ENCODE measurements around the gene EWSR1. TPM values are rescaled to one million over a fixed set of nuclear protein-coding genes. Genes with fewer than 3 reads are reported as not detected.

EWSR1 gene
- polyA plus RNA-seq, 1 donor: 276 TPM

- H3K27ac ChIP-seq (ENCODE audit: low read length): no peak overlapping the region
- no peaks in the 10 kb centered on the region for H3K27me3 ChIP-seq (ENCODE audit: control insufficient read depth, insufficient read depth, low read length)
- H3K4me1 ChIP-seq (ENCODE audit: control insufficient read depth, insufficient read depth, low read length): peaks cover 6% of the 10 kb centered on the region
- H3K36me3 ChIP-seq (ENCODE audit: control insufficient read depth, insufficient read depth, low read length): peaks cover 88% of the 10 kb centered on the region
- no peak overlapping the region for H3K4me3 ChIP-seq (ENCODE audit: low read length)
- H3K9me3 ChIP-seq (ENCODE audit: control insufficient read depth, low read depth, low read length): no peaks in the 10 kb centered on the region
- DNase-seq: no peak
These were observed 77.9 kb downstream of the EWSR1 start for GRCh38 chr22:29345932-29346331.

- Histone ChIP-seq H3K4me3 (ENCODE audit: low read length) (no peak overlapping the region), H3K27me3 (ENCODE audit: control insufficient read depth, insufficient read depth, low read length) (no peaks in the 10 kb centered on the region), H3K27ac (ENCODE audit: low read length) (no peak overlapping the region), H3K9me3 (ENCODE audit: control insufficient read depth, low read depth, low read length) (no peaks in the 10 kb centered on the region), H3K36me3 (ENCODE audit: control insufficient read depth, insufficient read depth, low read length) (peaks cover 88% of the 10 kb centered on the region), H3K4me1 (ENCODE audit: control insufficient read depth, insufficient read depth, low read length) (peaks cover 12% of the 10 kb centered on the region)
- no CpG with 5 or more reads among the region's 4 CpGs for WGBS (ENCODE audit: insufficient coverage, low lambda C conversion rate)
- no peak for DNase-seq
These were observed 78.6 kb downstream of the EWSR1 start for GRCh38 chr22:29346659-29347058.

GRCh38 chr22:29348041-29348440 is 80.0 kb downstream of the EWSR1 start:
- no peak for DNase-seq
- Histone ChIP-seq H3K27me3 (ENCODE audit: control insufficient read depth, insufficient read depth, low read length) (no peaks in the 10 kb centered on the region), H3K27ac (ENCODE audit: low read length) (no peak overlapping the region), H3K36me3 (ENCODE audit: control insufficient read depth, insufficient read depth, low read length) (peaks cover 88% of the 10 kb centered on the region), H3K9me3 (ENCODE audit: control insufficient read depth, low read depth, low read length) (no peaks in the 10 kb centered on the region), H3K4me1 (ENCODE audit: control insufficient read depth, insufficient read depth, low read length) (peaks cover 12% of the 10 kb centered on the region), H3K4me3 (ENCODE audit: low read length) (no peak overlapping the region)
- WGBS (ENCODE audit: insufficient coverage, low lambda C conversion rate): 86% methylated on average over 1 of the region's 2 CpGs

GRCh38 chr22:29348956-29349355 is 80.9 kb downstream of the EWSR1 start:
- Histone ChIP-seq H3K4me1 (ENCODE audit: control insufficient read depth, insufficient read depth, low read length) (peaks cover 12% of the 10 kb centered on the region), H3K27me3 (ENCODE audit: control insufficient read depth, insufficient read depth, low read length) (no peaks in the 10 kb centered on the region), H3K9me3 (ENCODE audit: control insufficient read depth, low read depth, low read length) (no peaks in the 10 kb centered on the region), H3K36me3 (ENCODE audit: control insufficient read depth, insufficient read depth, low read length) (peaks cover 92% of the 10 kb centered on the region), H3K27ac (ENCODE audit: low read length) (no peak overlapping the region), H3K4me3 (ENCODE audit: low read length) (no peak overlapping the region)
- DNase-seq: no peak
- 100% methylated on average over 2 of the region's 18 CpGs for WGBS (ENCODE audit: insufficient coverage, low lambda C conversion rate)

Other genes with a start within 250 kb of the EWSR1 start
- 1.5 TPM for gene C22orf31, start 206.4 kb upstream of the EWSR1 start, polyA plus RNA-seq
- 26.3 TPM for gene KREMEN1, start 195.2 kb upstream of the EWSR1 start, polyA plus RNA-seq
- 152 TPM for gene EMID1, start 62.4 kb upstream of the EWSR1 start, polyA plus RNA-seq
- 26.3 TPM for gene RHBDD3, start 287 bp upstream of the EWSR1 start, polyA plus RNA-seq
- 6.1 TPM for gene GAS2L1, start 38.4 kb downstream of the EWSR1 start, polyA plus RNA-seq
- gene RASL10A, start 47.4 kb downstream of the EWSR1 start, polyA plus RNA-seq: 1.0 TPM
- 60.6 TPM for gene AP1B1, start 120.3 kb downstream of the EWSR1 start, polyA plus RNA-seq
- 0.37 TPM for gene RFPL1, start 170.3 kb downstream of the EWSR1 start, polyA plus RNA-seq
- 5.6 TPM for gene NEFH, start 211.9 kb downstream of the EWSR1 start, polyA plus RNA-seq